Uterus (tissue), 2 donors: ENCODE data around the gene RFXAP.
"Not testable (repeated sequence)": the region's sequence is repeated elsewhere in the genome, so short reads cannot be mapped to it uniquely, and the experiment has no call there.

ENCODE experiments used
- POLR2A ChIP-seq, 2 donors: fragments of 450-650 bp; IDR thresholded peaks; one replicate each; pipeline ENCODE4 v1.6.1; 2016; ENCODE audit warnings: antibody characterized with exemption in 2 of 2, mild to moderate bottlenecking in 1 of 2, moderate library complexity in 1 of 2
- TF ChIP-seq, protein P1 (sequence below), 4 experiments: fragments of 200-600 bp in 2 of 4; fragments of 450-650 bp in 2 of 4; sonication (generic) in 2 of 4; IDR thresholded peaks; one replicate each; pipeline ENCODE4 v1.5.1; 2016 to 2019; ENCODE audit warnings: antibody characterized with exemption in 4 of 4, mild to moderate bottlenecking in 2 of 4, moderate library complexity in 1 of 4

DNA sequence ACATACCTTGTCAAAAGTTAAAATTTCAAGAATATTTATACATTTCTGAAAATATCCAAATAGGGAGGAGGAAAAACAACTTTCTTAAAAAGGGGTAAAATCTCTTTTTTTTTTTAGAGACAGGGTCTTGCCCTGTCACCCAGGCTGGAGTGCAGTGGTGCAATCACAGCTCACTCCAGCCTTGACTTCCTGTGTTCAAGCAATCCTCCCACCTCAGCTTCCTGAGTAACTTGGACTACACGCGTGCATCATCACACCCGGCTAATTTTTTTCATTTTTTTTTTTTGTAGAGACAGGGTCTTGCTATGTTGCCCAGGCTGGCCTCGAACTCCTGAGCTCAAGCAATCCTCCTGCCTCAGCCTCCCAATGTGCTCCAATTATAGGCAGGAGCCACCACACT lies 32.8 kb upstream of the RFXAP start:
- not testable (repeated sequence) for TF ChIP-seq POLR2A (IDR thresholded peaks at IDR 0.05)
- TF ChIP-seq, protein P1, sequence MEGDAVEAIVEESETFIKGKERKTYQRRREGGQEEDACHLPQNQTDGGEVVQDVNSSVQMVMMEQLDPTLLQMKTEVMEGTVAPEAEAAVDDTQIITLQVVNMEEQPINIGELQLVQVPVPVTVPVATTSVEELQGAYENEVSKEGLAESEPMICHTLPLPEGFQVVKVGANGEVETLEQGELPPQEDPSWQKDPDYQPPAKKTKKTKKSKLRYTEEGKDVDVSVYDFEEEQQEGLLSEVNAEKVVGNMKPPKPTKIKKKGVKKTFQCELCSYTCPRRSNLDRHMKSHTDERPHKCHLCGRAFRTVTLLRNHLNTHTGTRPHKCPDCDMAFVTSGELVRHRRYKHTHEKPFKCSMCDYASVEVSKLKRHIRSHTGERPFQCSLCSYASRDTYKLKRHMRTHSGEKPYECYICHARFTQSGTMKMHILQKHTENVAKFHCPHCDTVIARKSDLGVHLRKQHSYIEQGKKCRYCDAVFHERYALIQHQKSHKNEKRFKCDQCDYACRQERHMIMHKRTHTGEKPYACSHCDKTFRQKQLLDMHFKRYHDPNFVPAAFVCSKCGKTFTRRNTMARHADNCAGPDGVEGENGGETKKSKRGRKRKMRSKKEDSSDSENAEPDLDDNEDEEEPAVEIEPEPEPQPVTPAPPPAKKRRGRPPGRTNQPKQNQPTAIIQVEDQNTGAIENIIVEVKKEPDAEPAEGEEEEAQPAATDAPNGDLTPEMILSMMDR (IDR thresholded peaks at IDR 0.05): not testable (repeated sequence)
